AG09319 (cell line): Measurements from ENCODE around the gene DHX8.
"Not testable (repeated sequence)": the region's sequence is repeated elsewhere in the genome, so short reads cannot be mapped to it uniquely, and the experiment has no call there.

Source experiments
- DNase-seq: peaks from one replicate; pipeline ENCODE4 v3.0.0-alpha.2; 2010; ENCODE audit warnings: low read depth; ENCODE audit errors: extremely low read depth
- TF ChIP-seq, protein P1 (sequence below): IDR thresholded peaks from 2 replicates; pipeline ENCODE4 v1.5.1; 2011; ENCODE audit warnings: low read depth, mild to moderate bottlenecking, inconsistent platforms, low read length, moderate library complexity

DHX8 gene

GRCh38 chr17:43465049-43465448, 18.7 kb upstream of the DHX8 start:
- TF ChIP-seq, protein P1, sequence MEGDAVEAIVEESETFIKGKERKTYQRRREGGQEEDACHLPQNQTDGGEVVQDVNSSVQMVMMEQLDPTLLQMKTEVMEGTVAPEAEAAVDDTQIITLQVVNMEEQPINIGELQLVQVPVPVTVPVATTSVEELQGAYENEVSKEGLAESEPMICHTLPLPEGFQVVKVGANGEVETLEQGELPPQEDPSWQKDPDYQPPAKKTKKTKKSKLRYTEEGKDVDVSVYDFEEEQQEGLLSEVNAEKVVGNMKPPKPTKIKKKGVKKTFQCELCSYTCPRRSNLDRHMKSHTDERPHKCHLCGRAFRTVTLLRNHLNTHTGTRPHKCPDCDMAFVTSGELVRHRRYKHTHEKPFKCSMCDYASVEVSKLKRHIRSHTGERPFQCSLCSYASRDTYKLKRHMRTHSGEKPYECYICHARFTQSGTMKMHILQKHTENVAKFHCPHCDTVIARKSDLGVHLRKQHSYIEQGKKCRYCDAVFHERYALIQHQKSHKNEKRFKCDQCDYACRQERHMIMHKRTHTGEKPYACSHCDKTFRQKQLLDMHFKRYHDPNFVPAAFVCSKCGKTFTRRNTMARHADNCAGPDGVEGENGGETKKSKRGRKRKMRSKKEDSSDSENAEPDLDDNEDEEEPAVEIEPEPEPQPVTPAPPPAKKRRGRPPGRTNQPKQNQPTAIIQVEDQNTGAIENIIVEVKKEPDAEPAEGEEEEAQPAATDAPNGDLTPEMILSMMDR: no peak
- DNase-seq: no peak

DNA sequence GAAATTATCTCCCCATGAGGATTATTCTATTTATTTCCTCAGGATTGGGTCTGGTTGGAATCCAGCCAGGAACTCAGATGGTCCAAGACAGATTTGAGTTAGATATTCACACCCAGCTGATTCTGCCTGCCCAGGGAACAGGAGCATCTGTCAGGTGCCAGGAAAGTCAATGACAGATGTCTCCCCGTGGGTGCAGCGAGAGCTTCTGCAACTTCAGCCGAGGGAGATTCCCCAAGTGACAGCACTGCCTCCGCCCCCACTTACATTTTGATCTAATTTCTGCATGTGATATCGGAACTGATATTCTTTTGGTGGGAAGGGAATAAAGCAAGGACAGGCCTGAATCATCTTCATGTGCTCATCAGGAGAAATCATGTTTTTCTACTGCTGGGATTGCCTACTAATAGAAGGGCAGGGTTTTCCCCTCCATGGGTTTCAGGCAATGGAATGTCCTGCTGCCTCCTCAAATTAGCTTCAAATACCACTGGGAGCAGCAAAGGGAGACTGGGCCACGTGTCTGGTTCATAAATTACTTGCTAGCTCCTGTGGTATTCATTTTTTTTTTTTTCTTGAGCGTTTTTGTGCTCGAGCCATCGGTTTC, 15.7 kb upstream of the DHX8 start:
- TF ChIP-seq, protein P1: no peak
- DNase-seq: peak; percentile 91

DNA sequence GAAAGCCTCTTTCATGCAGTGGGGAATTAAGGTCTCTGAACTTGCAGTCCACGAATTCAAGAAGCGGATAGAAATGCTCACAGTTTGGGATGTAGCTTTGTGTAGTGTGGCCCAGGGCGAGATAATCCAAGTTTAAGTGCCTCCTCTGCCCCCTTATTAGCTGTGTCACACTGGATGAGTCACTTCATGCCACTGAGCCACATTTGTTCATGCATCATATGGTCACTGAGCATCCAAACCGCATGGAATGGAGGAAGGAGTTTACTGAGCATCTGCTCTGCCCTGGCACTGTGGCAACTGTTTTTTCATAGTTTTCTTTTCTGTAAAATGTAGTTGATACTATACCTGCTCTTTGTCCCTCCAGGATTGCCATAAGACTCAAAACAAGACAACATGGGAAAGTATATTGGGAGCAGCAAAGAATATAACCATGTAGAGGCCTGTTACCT, 15.1 kb upstream of the DHX8 start:
- DNase-seq: peak; percentile 44
- TF ChIP-seq, protein P1: no peak

- peak; percentile 50 for DNase-seq
Observed at GRCh38 chr17:43469145-43469544, 14.6 kb upstream of the DHX8 start.

GRCh38 chr17:43471585-43472160, 12.1 kb upstream of the DHX8 start:
- DNase-seq: no peak
- TF ChIP-seq, protein P1: no peak

More at GRCh38 chr17:43469145-43469544, 14.6 kb upstream of the DHX8 start:
- TF ChIP-seq, protein P1: no peak

- DNase-seq: no peak
- TF ChIP-seq, protein P1: no peak
Observed at GRCh38 chr17:43475494-43476089, 8.2 kb upstream of the DHX8 start.

GRCh38 chr17:43476306-43476705, 7.5 kb upstream of the DHX8 start:
- not testable (repeated sequence) for DNase-seq
